GM21367 (cell line): Measurements from ENCODE around the gene UNC5A.

ENCODE experiments used
- ATAC-seq: cut with Tn5 transposase; IDR thresholded peaks from one replicate; pipeline ENCODE4 v1.9.1; 2021; ENCODE audit not compliant: unreplicated experiment

The UNC5A gene

DNA sequence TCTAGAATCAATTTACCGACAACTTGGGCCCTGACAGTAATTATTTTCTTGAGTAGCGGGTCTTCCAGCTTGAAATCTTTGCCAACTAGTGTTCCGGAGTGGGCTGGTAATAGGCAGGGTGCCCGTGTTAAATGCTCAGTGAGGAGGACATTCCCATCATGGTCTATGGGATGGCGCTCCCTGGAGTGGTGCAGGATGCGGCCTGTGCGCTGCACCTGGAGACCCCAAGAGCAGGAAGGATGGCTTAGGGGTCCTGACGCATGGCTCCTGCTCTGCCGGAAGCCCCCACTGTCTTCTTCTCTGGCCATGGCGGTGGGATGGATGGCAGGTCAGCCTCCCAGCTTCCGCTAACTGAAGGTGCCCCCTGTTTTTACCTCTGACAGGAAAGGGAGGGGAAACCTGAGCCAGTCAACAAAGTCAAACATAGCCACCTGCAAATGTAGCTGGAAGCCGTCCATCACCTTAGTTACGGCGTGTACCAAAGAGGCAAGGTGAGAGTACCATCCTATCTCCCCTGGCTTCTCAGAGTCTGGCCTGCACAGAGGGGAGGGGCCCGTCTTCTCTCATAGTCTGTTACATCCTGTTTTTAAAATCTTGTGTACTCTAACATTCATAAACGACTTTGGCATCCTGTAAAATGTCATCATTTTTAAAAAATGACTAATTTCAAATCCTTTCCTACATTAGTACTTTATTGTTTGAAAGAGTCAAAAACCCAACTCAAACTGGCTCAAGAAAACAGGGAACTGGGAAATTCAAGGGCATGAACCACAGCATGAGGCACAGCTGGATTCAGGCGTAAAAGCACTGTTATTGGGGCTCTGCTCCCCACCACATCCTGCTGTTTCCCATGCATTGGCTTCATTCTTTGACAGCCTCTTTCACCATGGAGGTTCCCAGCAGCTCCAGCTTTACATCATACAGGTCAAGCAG is 28.5 kb upstream of the UNC5A start:
- ATAC-seq, result no peak

DNA sequence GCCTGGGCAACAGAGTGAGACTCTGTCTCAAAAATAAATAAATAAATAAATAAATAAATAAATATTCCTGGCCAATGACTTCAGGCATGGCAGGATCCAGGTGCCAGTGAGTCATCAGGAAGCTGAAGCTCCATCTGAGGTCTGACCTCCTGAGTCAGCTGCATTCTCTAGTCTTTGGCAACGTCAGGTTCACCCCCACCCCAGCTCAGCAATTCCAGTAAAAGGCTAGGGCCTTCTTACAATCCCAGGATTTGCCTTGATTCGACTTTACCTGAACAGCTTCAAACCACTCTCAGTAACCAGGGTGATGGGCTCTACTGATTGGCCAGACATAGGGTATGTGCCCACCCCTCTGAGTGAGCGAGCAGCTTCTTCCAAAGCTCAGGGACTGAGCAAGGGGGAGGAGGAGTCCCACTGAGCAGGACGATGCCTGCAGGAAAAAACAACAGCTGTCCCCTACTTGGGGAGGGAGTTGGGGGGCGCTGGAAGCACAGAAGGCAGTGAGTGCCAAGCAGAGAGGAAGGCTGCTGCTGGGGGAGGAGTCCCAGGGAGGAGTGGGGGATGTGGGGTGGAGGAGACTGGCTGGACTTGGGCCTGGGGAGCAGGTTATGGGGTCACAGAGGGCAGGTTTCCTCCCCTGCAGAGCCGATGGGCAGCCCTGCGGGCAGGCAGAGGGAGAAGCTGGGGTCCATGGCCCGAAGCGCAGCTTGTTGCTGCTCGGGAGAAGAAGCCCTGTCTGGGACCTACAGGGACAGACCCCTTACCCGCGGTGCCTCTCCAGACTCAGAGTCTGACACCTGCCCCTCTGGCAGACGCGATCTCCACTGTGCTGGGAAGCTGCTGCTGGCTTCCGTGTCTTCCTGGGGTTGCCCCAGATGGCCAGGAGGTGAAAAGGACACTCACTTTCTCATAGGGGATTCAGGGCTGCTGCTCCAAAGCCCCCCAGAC is 25.9 kb upstream of the UNC5A start:
- ATAC-seq, result no peak

GRCh38 chr5:176785184-176786145 is 24.9 kb upstream of the UNC5A start:
- ATAC-seq, result no peak

DNA sequence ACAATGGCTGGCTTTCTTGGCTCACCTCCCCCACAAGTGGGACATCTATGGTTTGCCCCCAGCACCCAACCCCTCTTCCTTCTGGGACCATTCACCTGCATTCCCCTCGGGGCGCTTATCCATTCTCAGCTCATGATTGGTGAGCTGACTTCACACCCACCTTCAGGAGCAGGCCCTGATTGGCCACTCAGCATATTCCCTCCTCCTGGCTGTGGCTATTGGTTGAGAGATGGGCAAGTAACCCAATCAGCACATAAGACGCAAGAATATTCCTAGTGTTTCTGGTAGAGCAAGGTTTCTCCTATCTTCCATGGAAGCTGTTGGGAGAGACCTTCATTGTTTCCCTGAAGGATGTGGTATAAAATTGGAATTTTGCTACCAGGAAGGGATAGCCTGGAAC is 22.7 kb upstream of the UNC5A start:
- no peak for ATAC-seq

- no peak for ATAC-seq
These were observed 22.3 kb upstream of the UNC5A start for GRCh38 chr5:176788091-176788490.

- no peak for ATAC-seq
These were observed 21.2 kb upstream of the UNC5A start for GRCh38 chr5:176788941-176789872.

GRCh38 chr5:176789873-176790615 is 20.3 kb upstream of the UNC5A start:
- no peak for ATAC-seq

GRCh38 chr5:176790941-176791340 is 19.4 kb upstream of the UNC5A start:
- no peak for ATAC-seq

DNA sequence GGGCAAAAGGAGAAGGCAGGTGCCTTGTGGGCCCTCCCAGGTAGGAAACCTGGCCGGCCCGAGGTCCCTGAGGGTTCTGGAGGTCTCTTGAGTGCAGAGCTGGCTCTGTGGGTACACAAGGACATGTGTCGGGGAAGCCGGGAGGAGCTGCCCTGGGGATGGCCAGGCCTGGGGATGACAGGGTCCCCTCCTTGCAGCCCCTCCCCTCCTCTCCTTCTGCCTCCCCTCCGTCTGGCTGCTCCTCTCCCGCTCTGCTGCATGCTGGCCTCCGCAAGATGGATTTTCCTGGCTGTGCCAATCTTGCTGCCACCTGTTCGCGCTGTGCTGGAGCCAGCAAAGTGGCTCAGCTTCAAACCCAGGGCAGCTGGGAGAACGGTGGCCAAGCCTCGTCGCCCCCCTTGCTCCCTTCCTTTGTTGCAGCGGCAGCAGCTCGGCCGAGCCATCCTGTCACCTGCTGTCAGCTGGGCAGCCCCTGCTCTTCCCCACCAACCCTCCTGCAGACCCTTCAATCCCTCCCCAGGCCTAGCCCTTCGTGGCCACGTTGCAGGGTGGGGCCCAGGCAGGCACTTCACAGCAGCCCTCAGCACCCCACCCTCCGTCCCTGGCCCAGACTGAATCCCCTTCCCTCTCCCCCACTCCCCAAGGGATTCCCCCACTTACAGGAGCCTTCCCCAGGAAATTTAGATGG is 17.6 kb upstream of the UNC5A start:
- no peak for ATAC-seq

GRCh38 chr5:176793343-176793699 is 17.0 kb upstream of the UNC5A start:
- no peak for ATAC-seq

DNA sequence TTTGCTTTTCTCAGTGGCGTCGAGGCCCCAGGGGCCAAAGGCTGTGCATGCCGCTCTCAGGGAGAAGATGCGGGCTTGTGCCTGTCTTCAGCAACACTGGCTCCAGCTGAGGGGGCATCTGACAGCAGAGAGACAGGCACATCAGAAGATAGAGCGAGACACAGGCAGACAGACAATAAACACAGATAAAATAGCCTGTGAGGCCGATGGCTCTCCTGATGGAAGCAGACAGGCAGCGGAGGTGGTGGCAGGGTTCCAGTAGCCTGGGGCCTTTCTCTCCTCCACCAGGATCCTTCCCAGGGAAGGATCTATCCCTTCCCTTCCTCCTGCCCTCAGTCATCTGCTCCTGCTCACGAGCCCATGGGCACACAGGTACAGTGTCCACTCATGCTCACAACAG is 16.6 kb upstream of the UNC5A start:
- no peak for ATAC-seq

GRCh38 chr5:176794509-176794908 is 15.8 kb upstream of the UNC5A start:
- ATAC-seq, result no peak

- ATAC-seq, result no peak
These were observed 13.9 kb upstream of the UNC5A start for GRCh38 chr5:176796411-176796810.

GRCh38 chr5:176796970-176797369 is 13.4 kb upstream of the UNC5A start:
- ATAC-seq, result no peak

DNA sequence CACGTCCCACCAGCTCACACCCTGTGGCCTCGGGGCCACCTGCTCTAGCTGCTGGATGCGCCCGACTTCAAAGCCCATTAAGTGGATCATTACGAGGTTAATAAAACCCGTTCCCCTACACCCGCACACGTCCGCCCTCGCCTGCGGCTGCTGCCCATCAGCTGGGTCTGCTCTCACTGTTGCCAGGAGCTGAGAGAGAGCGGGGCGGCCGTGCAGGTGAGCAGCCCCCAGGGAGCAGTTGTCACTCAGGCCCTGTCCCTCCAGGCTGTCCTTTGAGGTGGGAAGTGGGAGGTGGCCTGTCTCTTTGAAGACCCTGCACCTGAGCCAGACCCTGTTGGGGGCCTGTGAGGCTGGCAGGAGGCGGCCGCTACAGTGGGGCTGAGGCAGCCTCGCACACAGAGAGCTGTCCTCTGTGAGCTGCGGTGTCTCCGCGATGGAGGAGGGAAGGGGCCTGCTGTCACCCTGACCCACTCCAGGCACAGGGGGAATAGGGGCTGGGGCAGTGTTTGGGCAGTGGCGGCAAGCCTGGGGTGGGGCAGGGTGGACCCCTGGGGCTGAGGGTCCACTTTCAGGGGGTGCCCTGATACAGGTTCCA is 12.8 kb upstream of the UNC5A start:
- no peak for ATAC-seq

GRCh38 chr5:176798086-176798876 is 12.1 kb upstream of the UNC5A start:
- ATAC-seq, result no peak

DNA sequence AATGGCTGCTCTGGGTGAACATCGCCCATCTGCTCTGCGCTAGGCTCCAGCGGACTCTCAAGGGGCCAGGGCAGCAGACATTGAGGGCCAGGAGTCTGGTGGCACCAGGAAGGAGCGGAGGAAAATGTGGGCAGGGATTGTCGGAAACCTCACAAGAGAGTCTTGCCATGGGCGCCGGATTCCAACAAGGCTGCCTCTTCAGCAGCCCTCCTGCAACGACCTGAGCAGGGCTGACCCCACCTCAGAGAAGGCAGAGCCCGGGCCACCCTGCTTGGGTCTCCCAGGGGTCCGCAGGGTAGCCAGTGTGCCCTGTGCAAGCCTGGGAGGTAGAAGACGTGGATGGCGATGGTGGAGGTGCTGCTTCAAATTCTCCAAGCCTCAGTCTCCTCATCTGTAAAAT is 11.4 kb upstream of the UNC5A start:
- no peak for ATAC-seq
